H9 (cell line): Measurements from ENCODE around the gene PPP1R7. TPM values are rescaled to one million over a fixed set of nuclear protein-coding genes. Genes with fewer than 3 reads are reported as not detected.

Experiments
- DNase-seq: peaks from one replicate; pipeline ENCODE4 v3.0.0-alpha.2; 2017
- H2AFZ ChIP-seq: one replicate; pipeline ENCODE4 v1.6.1; 2013; ENCODE audit warnings: mild to moderate bottlenecking, low read length, control low read depth, moderate library complexity
- H2AK5ac ChIP-seq: 2 replicates; pipeline ENCODE4 v1.6.1; 2013; ENCODE audit warnings: low read length, control low read depth, mixed read lengths; ENCODE audit not compliant: insufficient read length
- H2BK120ac ChIP-seq: one replicate; pipeline ENCODE4 v1.6.1; 2013; ENCODE audit warnings: low read depth, mild to moderate bottlenecking, low read length, control low read depth, inconsistent platforms; ENCODE audit not compliant: poor library complexity, severe bottlenecking
- H2BK12ac ChIP-seq: 2 replicates; pipeline ENCODE4 v1.6.1; 2013; ENCODE audit warnings: low read length, control low read depth, mixed read lengths, low read depth; ENCODE audit not compliant: insufficient read length
- H2BK15ac ChIP-seq: 2 replicates; pipeline ENCODE4 v1.6.1; 2013; ENCODE audit warnings: low read depth, low read length, control low read depth
- H2BK20ac ChIP-seq: one replicate; pipeline ENCODE4 v1.6.1; 2013; ENCODE audit warnings: low read depth, mild to moderate bottlenecking, low read length, control low read depth, inconsistent platforms; ENCODE audit not compliant: poor library complexity, severe bottlenecking
- H2BK5ac ChIP-seq: 2 replicates; pipeline ENCODE4 v1.6.1; 2013; ENCODE audit warnings: low read length, control low read depth, mixed read lengths; ENCODE audit not compliant: insufficient read length
- H3K14ac ChIP-seq: 2 replicates; pipeline ENCODE4 v1.6.1; 2013; ENCODE audit warnings: low read length, control low read depth; ENCODE audit not compliant: insufficient read depth
- H3K18ac ChIP-seq: 2 replicates; pipeline ENCODE4 v1.6.1; 2013; ENCODE audit warnings: low read depth, mild to moderate bottlenecking, mixed read lengths, low read length, control low read depth; ENCODE audit not compliant: insufficient read length
- H3K23ac ChIP-seq: 2 replicates; pipeline ENCODE4 v1.6.1; 2013; ENCODE audit warnings: low read length, control low read depth, mixed read lengths, low read depth; ENCODE audit not compliant: insufficient read length
- H3K23me2 ChIP-seq: 2 replicates; pipeline ENCODE4 v1.6.1; 2013; ENCODE audit warnings: low read depth, mild to moderate bottlenecking, mixed read lengths, low read length, control low read depth; ENCODE audit not compliant: insufficient read length, poor library complexity, severe bottlenecking
- H3K27ac ChIP-seq: 2 replicates; pipeline ENCODE4 v1.5.1; 2013; ENCODE audit warnings: low read length, control low read depth, mixed read lengths, low read depth; ENCODE audit not compliant: insufficient read length
- H3K27me3 ChIP-seq: 2 replicates; pipeline ENCODE4 v1.6.1; 2013; ENCODE audit warnings: low read length, control low read depth, inconsistent platforms; ENCODE audit not compliant: insufficient read depth
- H3K4ac ChIP-seq: 2 replicates; pipeline ENCODE4 v1.6.1; 2013; ENCODE audit warnings: low read depth, mild to moderate bottlenecking, control low read depth, inconsistent platforms, low read length, moderate library complexity
- H3K4me1 ChIP-seq: 2 replicates; pipeline ENCODE4 v1.6.1; 2013; ENCODE audit warnings: low read length, control low read depth, inconsistent platforms; ENCODE audit not compliant: insufficient read depth
- H3K4me2 ChIP-seq: 2 replicates; pipeline ENCODE4 v1.6.1; 2013; ENCODE audit warnings: low read length, control low read depth, mixed read lengths; ENCODE audit not compliant: insufficient read length, insufficient read depth
- H3K56ac ChIP-seq: 2 replicates; pipeline ENCODE4 v1.6.1; 2013; ENCODE audit warnings: low read depth, mild to moderate bottlenecking, mixed read lengths, low read length, control low read depth; ENCODE audit not compliant: insufficient read length
- H3K79me1 ChIP-seq: 2 replicates; pipeline ENCODE4 v1.6.1; 2013; ENCODE audit warnings: low read depth, mild to moderate bottlenecking, moderate library complexity, low read length, control low read depth, inconsistent platforms; ENCODE audit not compliant: insufficient read depth, poor library complexity, severe bottlenecking
- H3K79me2 ChIP-seq: 2 replicates; pipeline ENCODE4 v1.6.1; 2013; ENCODE audit warnings: low read length, control low read depth, inconsistent platforms; ENCODE audit not compliant: insufficient read depth
- H3K9ac ChIP-seq: 2 replicates; pipeline ENCODE4 v1.6.1; 2013; ENCODE audit warnings: low read length, control low read depth, mixed read lengths; ENCODE audit not compliant: insufficient read length; ENCODE audit errors: extremely low read depth
- H3K9me3 ChIP-seq: one replicate; pipeline ENCODE4 v1.6.1; 2013; ENCODE audit warnings: low read depth, low read length, inconsistent platforms; ENCODE audit not compliant: control insufficient read depth
- H3T11ph ChIP-seq: one replicate; pipeline ENCODE4 v1.6.1; 2013; ENCODE audit warnings: mild to moderate bottlenecking, low read length, control low read depth, inconsistent platforms
- H4K20me1 ChIP-seq: one replicate; pipeline ENCODE4 v1.6.1; 2013; ENCODE audit not compliant: control insufficient read depth, insufficient read length, insufficient read depth
- H4K5ac ChIP-seq: 2 replicates; pipeline ENCODE4 v1.6.1; 2013; ENCODE audit warnings: low read depth, mild to moderate bottlenecking, mixed read lengths, low read length, control low read depth; ENCODE audit not compliant: insufficient read length
- H4K8ac ChIP-seq: replicated peaks from 2 replicates; pipeline ENCODE4 v1.6.1; 2013; ENCODE audit warnings: low read length, control low read depth, mixed read lengths, low read depth; ENCODE audit not compliant: insufficient read length
- H4K91ac ChIP-seq: 2 replicates; pipeline ENCODE4 v1.6.1; 2013; ENCODE audit warnings: low read depth, mild to moderate bottlenecking, moderate library complexity, mixed read lengths, low read length, control low read depth; ENCODE audit not compliant: insufficient read length
- H3K27ac Mint-ChIP-seq, 3 experiments: 2 replicates in 2 of 3; 3 replicates in 1 of 3; pipeline ENCODE4 v1.8.0; 2020 to 2021; ENCODE audit warnings: mixed read lengths in 3 of 3, mild to moderate bottlenecking in 1 of 3, moderate library complexity in 1 of 3
- H3K27me3 Mint-ChIP-seq: 2 replicates; pipeline ENCODE4 v1.8.0; 2021; ENCODE audit warnings: low read depth, mild to moderate bottlenecking, moderate library complexity, mixed read lengths
- H3K36me3 Mint-ChIP-seq, 3 experiments: 2 replicates in 2 of 3; 3 replicates in 1 of 3; pipeline ENCODE4 v1.8.0; 2020 to 2021; ENCODE audit warnings: low read depth in 3 of 3, mixed read lengths in 3 of 3; ENCODE audit not compliant: insufficient read depth in 1 of 3
- H3K4me1 Mint-ChIP-seq, 2 experiments: 2 replicates each; pipeline ENCODE4 v1.8.0; 2020; ENCODE audit warnings: mixed read lengths in 2 of 2
- H3K4me3 Mint-ChIP-seq, 2 experiments: 2 replicates in 1 of 2; 3 replicates in 1 of 2; pipeline ENCODE4 v1.8.0; 2020 to 2021; ENCODE audit warnings: mild to moderate bottlenecking in 2 of 2, mixed read lengths in 2 of 2, moderate library complexity in 1 of 2
- H3K9me3 Mint-ChIP-seq, 2 experiments: 2 replicates in 1 of 2; 3 replicates in 1 of 2; pipeline ENCODE4 v1.8.0; 2020; ENCODE audit warnings: mild to moderate bottlenecking in 2 of 2, mixed read lengths in 2 of 2, moderate library complexity in 1 of 2
- CTCF ChIP-seq: fragments of 200-600 bp; sonication (generic); conservative IDR thresholded peaks from 3 replicates; pipeline ENCODE4 v1.8.0; 2021; ENCODE audit warnings: antibody characterized with exemption, mild to moderate bottlenecking
- WGBS: extraction: QIAGEN DNeasy Blood & Tissue Kit; methylation state at CpG from one replicate; pipeline ENCODE4 v1.1.7; 2013; ENCODE audit warnings: missing lambda C conversion rate, low lambda C conversion rate, mixed read lengths; ENCODE audit not compliant: insufficient read length; ENCODE audit errors: extremely low coverage; 5-methylcytosine and 5-hydroxymethylcytosine counted together
- total RNA-seq: library from RNA; stranded (reverse); gene quantifications from 2 replicates; pipeline ENCODE4 v1.2.1, GENCODE V29; 2021

Gene PPP1R7
- total RNA-seq, 1 experiment from 2014 or later = 60.2 TPM

GRCh38 chr2:241112046-241112445 lies 38.2 kb upstream of the PPP1R7 start:
- no peak overlapping the region for H3K18ac ChIP-seq
- no peaks in the 10 kb centered on the region for H3K79me2 ChIP-seq
- H2AK5ac ChIP-seq = no peak overlapping the region
- no peaks in the 10 kb centered on the region for H3K23me2 ChIP-seq
- no CpG with 5 or more reads among the region's 17 CpGs for WGBS
- H3K9me3 ChIP-seq = no peaks in the 10 kb centered on the region
- H3K14ac ChIP-seq = no peak overlapping the region
- no peak overlapping the region for H2BK5ac ChIP-seq
- no peak overlapping the region for H4K8ac ChIP-seq
- Mint-ChIP-seq H3K36me3 (peaks cover 3 to 48% (median 37%) of the 10 kb centered on the region in 3 experiments; a peak in 6 of 7 replicates), H3K4me3 (no peak overlapping the region), H3K27ac (peak overlapping the region in 1 of 3 experiments; percentile 40; a peak in 2 of 7 replicates), H3K9me3 (no peaks in the 10 kb centered on the region), H3K27me3 (no peaks in the 10 kb centered on the region), H3K4me1 (no peaks in the 10 kb centered on the region)
- no peak overlapping the region for H3T11ph ChIP-seq
- no peak for DNase-seq
- no peak overlapping the region for H3K56ac ChIP-seq
- no peak overlapping the region for H4K91ac ChIP-seq
- no peak overlapping the region for H3K4ac ChIP-seq
- H2BK15ac ChIP-seq = no peak overlapping the region
- no peak overlapping the region for H3K23ac ChIP-seq
- H3K27me3 ChIP-seq = no peaks in the 10 kb centered on the region
- H3K79me1 ChIP-seq = no peaks in the 10 kb centered on the region
- H3K4me2 ChIP-seq = no peak overlapping the region
- no peak overlapping the region for H4K5ac ChIP-seq
- no peaks in the 10 kb centered on the region for H4K20me1 ChIP-seq
- no peak overlapping the region for H2AFZ ChIP-seq
- no peak overlapping the region for H3K9ac ChIP-seq
- H2BK12ac ChIP-seq = no peak overlapping the region
- no peak overlapping the region for H2BK20ac ChIP-seq
- H3K4me1 ChIP-seq = no peaks in the 10 kb centered on the region
- no peak for TF ChIP-seq CTCF
- no peak overlapping the region for H2BK120ac ChIP-seq
- no peak overlapping the region for H3K27ac ChIP-seq
